GM18951 (cell line): ENCODE data around the gene CDRT4.

Experiments used
- POLR2A ChIP-seq: IDR thresholded peaks from 4 replicates; pipeline ENCODE4 v1.6.1; 2011; ENCODE audit warnings: mild to moderate bottlenecking; ENCODE audit not compliant: insufficient read length, insufficient read depth; ENCODE audit errors: extremely low read depth
- in situ Hi-C: fragments of 300-500 bp; cut with MboI; formaldehyde crosslinking; loops from one replicate; pipeline ENCODE4 v1.12.0; 2022; ENCODE audit warnings: low sequenced_read_pairs, mixed read lengths, inconsistent platforms; ENCODE audit not compliant: unreplicated experiment

CDRT4 gene

GRCh38 chr17:15502369-15503112 lies 35.1 kb upstream of the CDRT4 start:
- in situ Hi-C loops: loop anchor here (10.0 kb wide), 1 partner anchor 238 kb away; the partner anchor contains the start of gene PMP22
- no peak for TF ChIP-seq POLR2A

- in situ Hi-C loops: loop anchor here (10.0 kb wide), 1 partner anchor 237 kb away; the partner anchor contains the start of gene PMP22
- no peak for TF ChIP-seq POLR2A
These were observed 34.4 kb upstream of the CDRT4 start for GRCh38 chr17:15501793-15502192.

- in situ Hi-C loops: loop anchor here (10.0 kb wide), 1 partner anchor 236 kb away; the partner anchor contains the start of gene PMP22
- no peak for TF ChIP-seq POLR2A
These were observed 33.9 kb upstream of the CDRT4 start for GRCh38 chr17:15501282-15501681.

GRCh38 chr17:15498107-15498506 lies 30.7 kb upstream of the CDRT4 start:
- no peak for TF ChIP-seq POLR2A
- in situ Hi-C loops: no loop called here

- in situ Hi-C loops: no loop called here
These were observed 29.6 kb upstream of the CDRT4 start for GRCh38 chr17:15496735-15497670.

GRCh38 chr17:15494821-15495220 lies 27.4 kb upstream of the CDRT4 start:
- no peak for TF ChIP-seq POLR2A
- in situ Hi-C loops: no loop called here

More at GRCh38 chr17:15496735-15497670, 29.6 kb upstream of the CDRT4 start:
- TF ChIP-seq POLR2A: no peak

- no peak for TF ChIP-seq POLR2A
- in situ Hi-C loops: no loop called here
These were observed 26.2 kb upstream of the CDRT4 start for GRCh38 chr17:15493693-15494035.

- TF ChIP-seq POLR2A: no peak
- in situ Hi-C loops: no loop called here
These were observed 25.6 kb upstream of the CDRT4 start for GRCh38 chr17:15492791-15493692.

- in situ Hi-C loops: no loop called here
- TF ChIP-seq POLR2A: no peak
These were observed 24.8 kb upstream of the CDRT4 start for GRCh38 chr17:15492186-15492585.

GRCh38 chr17:15490634-15491261 lies 23.3 kb upstream of the CDRT4 start:
- in situ Hi-C loops: no loop called here
- no peak for TF ChIP-seq POLR2A

GRCh38 chr17:15488557-15488956 lies 21.1 kb upstream of the CDRT4 start:
- no peak for TF ChIP-seq POLR2A
- in situ Hi-C loops: no loop called here

GRCh38 chr17:15485045-15485444 lies 17.6 kb upstream of the CDRT4 start:
- in situ Hi-C loops: no loop called here

GRCh38 chr17:15483431-15483830 lies 16.0 kb upstream of the CDRT4 start:
- in situ Hi-C loops: no loop called here
- no peak for TF ChIP-seq POLR2A

More at GRCh38 chr17:15485045-15485444, 17.6 kb upstream of the CDRT4 start:
- no peak for TF ChIP-seq POLR2A

- no peak for TF ChIP-seq POLR2A
- in situ Hi-C loops: no loop called here
These were observed 15.1 kb upstream of the CDRT4 start for GRCh38 chr17:15482476-15482875.
